Omental fat pad (tissue), 4 donors: ENCODE results near the gene PNPLA7. TPM values are rescaled to one million over a fixed set of nuclear protein-coding genes. Genes with fewer than 3 reads are reported as not detected.
A peak's percentile ranks its signal among the peaks of the same experiment; 100 is the strongest.

Experiments used
- ATAC-seq: fragments of 150-250 bp; one replicate; pipeline ENCODE4 v1.9.1; 2016; ENCODE audit warnings: mild to moderate bottlenecking, moderate library complexity; ENCODE audit not compliant: low FRiP score
- DNase-seq: peaks from one replicate; pipeline ENCODE4 v3.0.0-alpha.2; 2019; ENCODE audit warnings: low spot score
- total RNA-seq, 4 donors: library from RNA; depleted of rRNA; stranded (reverse); fragments of >200 nt; gene quantifications; one replicate each; pipeline ENCODE4 v1.1.0, GENCODE V29; 2016
- TF ChIP-seq, protein P1 (sequence below), 3 donors: fragments of 450-650 bp; IDR thresholded peaks; one replicate each; pipeline ENCODE4 v1.5.1; 2016 to 2017; ENCODE audit warnings: antibody characterized with exemption in 3 of 3, mild to moderate bottlenecking in 3 of 3, moderate library complexity in 2 of 3

Gene PNPLA7
- total RNA-seq, 4 donors from 2014 or later = 7.1 to 23.1 (median 13.9) TPM

DNA sequence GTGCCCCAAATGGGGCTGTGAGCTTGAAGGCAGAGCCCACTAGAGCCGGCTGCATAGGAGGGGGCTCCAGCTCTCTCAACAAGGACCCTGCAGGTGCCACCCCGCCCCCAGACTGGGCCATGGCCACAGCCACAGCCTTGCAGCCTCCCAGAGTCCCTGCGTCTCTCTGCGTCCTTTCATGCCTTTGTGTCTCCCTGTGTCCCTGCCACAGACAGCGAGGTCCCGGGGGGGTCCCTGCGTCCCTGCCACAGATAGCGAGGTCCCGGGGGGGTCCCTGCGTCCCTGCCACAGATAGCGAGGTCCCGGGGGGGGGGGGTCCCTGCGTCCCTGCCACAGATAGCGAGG lies 120.7 kb downstream of the PNPLA7 start:
- TF ChIP-seq, protein P1, sequence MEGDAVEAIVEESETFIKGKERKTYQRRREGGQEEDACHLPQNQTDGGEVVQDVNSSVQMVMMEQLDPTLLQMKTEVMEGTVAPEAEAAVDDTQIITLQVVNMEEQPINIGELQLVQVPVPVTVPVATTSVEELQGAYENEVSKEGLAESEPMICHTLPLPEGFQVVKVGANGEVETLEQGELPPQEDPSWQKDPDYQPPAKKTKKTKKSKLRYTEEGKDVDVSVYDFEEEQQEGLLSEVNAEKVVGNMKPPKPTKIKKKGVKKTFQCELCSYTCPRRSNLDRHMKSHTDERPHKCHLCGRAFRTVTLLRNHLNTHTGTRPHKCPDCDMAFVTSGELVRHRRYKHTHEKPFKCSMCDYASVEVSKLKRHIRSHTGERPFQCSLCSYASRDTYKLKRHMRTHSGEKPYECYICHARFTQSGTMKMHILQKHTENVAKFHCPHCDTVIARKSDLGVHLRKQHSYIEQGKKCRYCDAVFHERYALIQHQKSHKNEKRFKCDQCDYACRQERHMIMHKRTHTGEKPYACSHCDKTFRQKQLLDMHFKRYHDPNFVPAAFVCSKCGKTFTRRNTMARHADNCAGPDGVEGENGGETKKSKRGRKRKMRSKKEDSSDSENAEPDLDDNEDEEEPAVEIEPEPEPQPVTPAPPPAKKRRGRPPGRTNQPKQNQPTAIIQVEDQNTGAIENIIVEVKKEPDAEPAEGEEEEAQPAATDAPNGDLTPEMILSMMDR (IDR thresholded peaks at IDR 0.05) = no peak
- ATAC-seq = no peak
- DNase-seq = no peak

DNA sequence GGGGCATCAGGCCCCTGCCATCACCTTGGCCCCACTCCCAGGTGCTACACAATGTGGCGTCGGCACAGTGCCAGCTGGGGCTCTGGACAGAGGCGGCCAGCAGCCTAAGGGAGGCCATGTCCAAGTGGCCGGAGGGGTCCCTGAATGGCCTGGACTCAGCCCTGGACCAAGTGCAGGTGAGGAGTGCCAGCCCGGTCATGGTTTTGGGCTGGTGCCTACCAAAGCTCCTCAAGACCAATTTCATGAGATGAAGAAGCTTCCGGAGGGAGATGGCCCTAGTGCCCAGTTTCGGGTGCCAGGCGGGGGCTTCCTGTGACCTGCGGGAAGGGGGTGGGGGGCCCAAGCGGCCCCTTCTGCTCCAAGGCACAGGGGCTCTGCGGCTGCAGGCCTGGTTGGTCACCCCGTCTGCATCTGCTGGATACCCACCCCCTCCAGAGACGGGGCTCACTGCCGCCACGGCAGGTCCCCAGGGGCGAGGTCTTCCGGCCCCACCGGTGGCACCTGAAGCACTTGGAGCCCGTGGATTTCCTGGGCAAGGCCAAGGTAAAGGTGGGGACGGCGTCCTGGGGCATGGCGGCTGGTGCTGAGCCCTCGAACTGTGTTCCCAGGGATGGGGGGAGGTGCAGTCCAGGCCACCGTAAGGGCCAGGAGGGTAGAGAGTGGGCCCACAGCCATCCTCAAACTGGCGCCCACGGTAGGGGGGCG lies 121.2 kb downstream of the PNPLA7 start:
- ATAC-seq = no peak
- TF ChIP-seq, protein P1 (IDR thresholded peaks at IDR 0.05) = no peak
- DNase-seq = no peak

DNA sequence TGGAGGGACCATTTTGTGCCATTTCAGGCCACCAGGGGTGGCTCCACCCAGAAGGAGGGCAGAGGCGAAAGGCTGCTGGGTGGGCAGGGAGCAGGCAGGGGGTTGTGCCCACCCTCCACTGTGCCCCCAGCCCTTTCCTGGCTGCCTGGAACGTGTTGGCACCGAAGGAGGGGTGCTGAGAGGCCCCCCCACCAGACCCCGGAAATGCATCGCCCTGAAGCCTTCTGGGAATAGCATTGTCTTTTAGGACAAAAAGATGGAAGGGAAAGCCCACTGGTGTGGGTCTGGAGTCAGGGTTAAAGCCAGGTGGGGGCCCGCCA lies 121.9 kb downstream of the PNPLA7 start:
- no peak for DNase-seq
- TF ChIP-seq, protein P1 (IDR thresholded peaks at IDR 0.05) = no peak
- ATAC-seq = no peak

DNA sequence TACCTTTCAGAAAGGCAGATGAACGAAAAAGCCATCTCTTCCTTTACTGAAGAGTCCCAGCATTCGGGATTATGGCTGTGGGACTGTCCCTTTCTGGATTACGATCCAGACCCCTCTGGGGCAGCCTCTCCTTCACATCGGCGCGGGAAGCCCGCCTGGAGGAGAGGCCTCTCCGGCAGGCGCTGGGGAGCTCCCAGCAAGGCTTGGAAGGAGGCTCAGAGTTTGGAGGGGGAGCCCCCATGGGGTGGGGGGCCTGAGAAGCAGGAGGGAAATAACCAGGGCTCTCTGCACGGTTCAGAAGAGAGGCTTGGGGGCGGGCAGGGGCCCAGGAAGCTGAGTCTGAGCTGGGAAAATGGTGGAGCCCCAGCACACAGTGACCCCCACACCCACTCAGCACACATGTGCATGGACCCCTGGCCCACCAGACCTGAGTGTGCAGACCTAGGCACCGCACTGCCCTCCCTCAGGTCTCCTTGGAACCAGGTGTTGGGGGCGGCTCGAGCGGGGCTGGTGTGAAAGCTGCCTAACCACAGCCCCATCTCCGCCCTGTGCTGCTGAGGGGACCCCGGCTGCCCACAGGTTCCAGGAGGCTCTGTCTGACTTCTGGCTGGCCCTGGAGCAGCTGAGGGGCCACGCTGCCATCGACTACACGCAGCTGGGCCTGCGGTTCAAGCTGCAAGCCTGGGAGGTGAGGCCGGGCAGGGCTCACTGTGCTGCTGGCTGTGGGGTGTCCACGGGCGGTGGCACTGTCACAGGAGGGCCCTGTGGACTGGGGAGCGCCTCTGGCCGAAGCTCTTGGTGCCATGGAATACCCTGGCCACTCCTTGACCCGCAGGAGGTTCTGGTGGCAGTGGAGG lies 122.5 kb downstream of the PNPLA7 start:
- TF ChIP-seq, protein P1 (IDR thresholded peaks at IDR 0.05) = no peak
- DNase-seq = no peak
- ATAC-seq = no peak

DNA sequence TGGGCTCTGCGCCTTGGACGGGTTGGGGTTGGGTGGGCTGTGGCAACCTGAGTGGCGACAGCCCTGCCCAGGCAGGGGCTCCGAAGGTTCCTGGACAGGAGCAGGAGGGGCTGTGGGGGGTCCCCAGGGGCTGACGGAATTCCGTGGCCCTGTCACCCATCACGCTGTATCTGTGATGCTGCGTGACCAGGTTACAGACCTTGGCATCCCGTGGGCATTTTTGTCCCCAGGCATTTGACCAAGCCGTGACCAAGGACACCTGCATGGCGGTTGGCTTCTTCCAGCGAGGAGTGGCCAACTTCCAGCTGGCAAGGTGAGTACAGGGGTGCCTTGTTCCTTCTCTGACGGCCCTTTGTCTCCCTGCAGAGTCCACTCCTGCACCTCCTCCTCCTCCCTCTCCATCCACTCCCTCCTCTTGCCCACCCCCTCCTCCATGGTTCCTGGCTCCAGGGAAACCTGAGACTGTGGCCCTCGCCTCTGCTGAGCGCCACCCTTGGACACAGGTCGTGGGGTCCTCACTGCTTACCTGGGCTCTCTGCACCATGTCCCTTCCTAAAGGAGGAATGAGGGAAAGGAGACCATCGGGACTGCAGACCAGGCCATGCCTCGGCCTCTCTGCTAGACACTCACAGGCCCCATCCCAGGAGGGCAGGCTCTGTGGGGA lies 124.1 kb downstream of the PNPLA7 start:
- TF ChIP-seq, protein P1 (IDR thresholded peaks at IDR 0.05) = no peak
- ATAC-seq (no peak), DNase-seq (no peak)

DNA sequence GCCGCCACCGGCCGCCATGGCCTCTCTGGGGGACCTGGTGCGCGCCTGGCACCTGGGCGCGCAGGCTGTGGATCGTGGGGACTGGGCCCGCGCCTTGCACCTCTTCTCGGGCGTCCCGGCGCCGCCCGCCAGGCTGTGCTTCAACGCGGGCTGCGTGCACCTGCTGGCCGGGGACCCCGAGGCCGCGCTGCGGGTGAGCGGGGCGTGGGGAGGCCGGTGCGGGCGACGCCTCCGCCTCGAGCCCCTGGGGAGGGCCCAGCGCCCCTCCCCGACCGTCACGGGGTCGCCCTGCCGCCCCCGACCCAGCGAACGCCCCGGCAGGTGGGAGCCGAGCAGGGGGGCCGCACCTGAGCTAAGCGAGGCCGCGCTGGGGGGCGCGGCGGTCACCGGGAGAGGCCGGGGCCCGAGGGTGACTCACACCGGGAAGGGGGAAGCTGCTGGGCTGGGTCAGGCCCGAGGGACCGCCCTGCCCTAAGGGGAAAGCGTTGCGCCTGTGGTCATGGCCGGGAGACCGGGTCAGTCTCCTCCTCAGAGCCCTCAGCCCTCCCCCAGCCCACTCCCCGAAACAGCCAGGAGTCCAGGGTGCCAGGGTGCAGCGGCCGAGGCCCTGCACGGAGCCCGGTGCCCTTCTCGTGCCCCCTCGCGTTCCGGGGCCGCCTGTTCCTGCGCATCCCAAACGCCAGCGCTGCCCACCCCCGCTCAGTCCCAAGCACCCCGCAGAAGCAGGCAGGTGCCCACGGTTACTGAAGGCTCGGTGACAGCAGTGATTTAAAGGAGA lies 126.5 kb downstream of the PNPLA7 start:
- DNase-seq (no peak), ATAC-seq (peak; percentile 68)
- TF ChIP-seq, protein P1 (IDR thresholded peaks at IDR 0.05) = peak in 1 of 3 donors; percentile 2
